HCT116 (cell line): ENCODE results near the gene NDUFC1. TPM values are rescaled to one million over a fixed set of nuclear protein-coding genes. Genes with fewer than 3 reads are reported as not detected.

Source experiments
- ATAC-seq: fragments of 200-7000 bp; cut with Tn5 transposase; 2 replicates; pipeline ENCODE4 v1.9.1; 2020; ENCODE audit warnings: mild to moderate bottlenecking, moderate library complexity
- BruUV-seq: library from RNA; stranded (reverse); fragments of 400-500 nt; replicated peaks from 2 replicates; lab custom pipeline; 2021; lab: Mats Ljungman, UMichigan
- CTCF ChIA-PET: fragments of 300-600 bp; sonication (Branson Sonifier 250); formaldehyde crosslinking; loops from one replicate; lab custom pipeline; 2021; ENCODE audit warnings: antibody characterized with exemption; lab: Charles Lee
- POLR2A ChIA-PET: fragments of 300-600, 350-600 bp; sonication (Branson Sonifier 250); formaldehyde crosslinking; loops from one replicate; lab custom pipeline; 2021; ENCODE audit warnings: antibody characterized with exemption; lab: Charles Lee
- RAD21 ChIA-PET, 2 experiments: fragments of 300-600 bp; sonication (Branson Sonifier 250); formaldehyde crosslinking; loops; one replicate each; lab custom pipeline; 2023; ENCODE audit warnings: low total read pairs in 2 of 2; ENCODE audit not compliant: uncharacterized antibody in 2 of 2, unreplicated experiment in 2 of 2, low non-redundant PET in 1 of 2; lab: Charles Lee
- DNase-seq: peaks from one replicate; pipeline ENCODE4 v3.0.0-alpha.2; 2010; ENCODE audit warnings: low read depth, low spot score
- H2AFZ ChIP-seq: fragments of 200-600 bp; shearing (Covaris generic), sonication (generic); 2 replicates; pipeline ENCODE4 v1.6.1; 2017; ENCODE audit warnings: low read depth, mixed run types, mixed read lengths, antibody characterized with exemption, low read length; ENCODE audit not compliant: poor library complexity, severe bottlenecking
- H3K27ac ChIP-seq: 2 replicates; pipeline ENCODE4 v1.5.1; 2012; ENCODE audit warnings: low read depth, low read length
- H3K27me3 ChIP-seq: fragments of 200-600 bp; sonication (generic); 2 replicates; pipeline ENCODE4 v1.6.1; 2016; ENCODE audit warnings: mixed run types, low read length, mixed read lengths; ENCODE audit not compliant: insufficient read depth
- H3K36me3 ChIP-seq, 2 experiments: fragments of 200-500 bp in 1 of 2; fragments of 200-600 bp in 1 of 2; sonication (Bioruptor generic) in 1 of 2; sonication (generic) in 1 of 2; 2 replicates each; pipeline versions ENCODE4 v1.5.1 to v1.6.1; 2014 to 2016; ENCODE audit warnings: low read length in 2 of 2, inconsistent platforms in 1 of 2, mixed read lengths in 1 of 2, mixed run types in 1 of 2; ENCODE audit not compliant: insufficient read depth in 2 of 2, control insufficient read depth in 1 of 2
- H3K4me1 ChIP-seq, 2 experiments: fragments of 200-600 bp in 1 of 2; sonication (generic) in 1 of 2; 2 replicates each; pipeline versions ENCODE4 v1.5.1 to v1.6.1; 2012 to 2017; ENCODE audit warnings: low read length in 2 of 2, inconsistent platforms in 1 of 2, mild to moderate bottlenecking in 1 of 2, mixed read lengths in 1 of 2, mixed run types in 1 of 2, moderate library complexity in 1 of 2; ENCODE audit not compliant: insufficient read depth in 2 of 2, control insufficient read depth in 1 of 2
- H3K4me2 ChIP-seq: fragments of 200-600 bp; sonication (generic); 2 replicates; pipeline ENCODE4 v1.6.1; 2017; ENCODE audit warnings: mixed run types, low read length, mixed read lengths
- H3K4me3 ChIP-seq, 2 experiments: fragments of 200-600 bp in 1 of 2; sonication (generic) in 1 of 2; replicated peaks in 1 of 2; 2 replicates each; pipeline ENCODE4 v1.5.1; 2011 to 2016; ENCODE audit warnings: low read length in 2 of 2, control low read depth in 1 of 2, low read depth in 1 of 2, mild to moderate bottlenecking in 1 of 2, mixed read lengths in 1 of 2, mixed run types in 1 of 2
- H3K79me2 ChIP-seq: fragments of 200-600 bp; sonication (generic); 2 replicates; pipeline ENCODE4 v1.6.1; 2017; ENCODE audit warnings: mild to moderate bottlenecking, mixed run types, low read length, moderate library complexity, mixed read lengths; ENCODE audit not compliant: insufficient read depth
- H3K9ac ChIP-seq: fragments of 200-600 bp; sonication (generic); 2 replicates; pipeline ENCODE4 v1.6.1; 2016; ENCODE audit warnings: low read length, mixed read lengths
- H3K9me2 ChIP-seq: fragments of 200-600 bp; sonication (generic), shearing (Covaris generic); 2 replicates; pipeline ENCODE4 v1.6.1; 2017; ENCODE audit warnings: mixed run types, mild to moderate bottlenecking, moderate library complexity; ENCODE audit not compliant: insufficient read depth
- H3K9me3 ChIP-seq, 2 experiments: fragments of 200-500 bp in 1 of 2; fragments of 200-600 bp in 1 of 2; sonication (Bioruptor generic) in 1 of 2; sonication (generic) in 1 of 2; 2 replicates each; pipeline ENCODE4 v1.6.1; 2014 to 2017; ENCODE audit warnings: low read length in 2 of 2, mixed read lengths in 2 of 2, inconsistent platforms in 1 of 2, low read depth in 1 of 2, mild to moderate bottlenecking in 1 of 2, mixed run types in 1 of 2, moderate library complexity in 1 of 2; ENCODE audit not compliant: control insufficient read depth in 1 of 2, insufficient read depth in 1 of 2
- H4K20me1 ChIP-seq: fragments of 200-600 bp; sonication (generic), shearing (Covaris generic); 2 replicates; pipeline ENCODE4 v1.6.1; 2017; ENCODE audit warnings: mixed run types, mild to moderate bottlenecking, moderate library complexity; ENCODE audit not compliant: insufficient read depth
- ZNF274 ChIP-seq: fragments of 200-500 bp; sonication (Bioruptor generic); IDR thresholded peaks from 2 replicates; pipeline ENCODE4 v1.6.1; 2014; ENCODE audit warnings: mild to moderate bottlenecking, low read depth, low read length, inconsistent platforms
- intact Hi-C: fragments of 100-400 bp; cut with micrococcal nuclease; formaldehyde crosslinking; loops from 2 replicates; pipeline ENCODE4 v1.10.0; 2022
- total RNA-seq: library from RNA; stranded (reverse); gene quantifications from one replicate; pipeline ENCODE4 v1.2.1, GENCODE V29; 2021; ENCODE audit not compliant: unreplicated experiment
- TF ChIP-seq, protein P1 (sequence below): IDR thresholded peaks from 2 replicates; pipeline ENCODE4 v1.6.1; 2012; ENCODE audit warnings: low read depth
- TF ChIP-seq, protein P2 (sequence below): IDR thresholded peaks from 2 replicates; pipeline ENCODE4 v1.6.1; 2012

NDUFC1 gene
- total RNA-seq, 1 experiment from 2014 or later, result 86.9 TPM

DNA sequence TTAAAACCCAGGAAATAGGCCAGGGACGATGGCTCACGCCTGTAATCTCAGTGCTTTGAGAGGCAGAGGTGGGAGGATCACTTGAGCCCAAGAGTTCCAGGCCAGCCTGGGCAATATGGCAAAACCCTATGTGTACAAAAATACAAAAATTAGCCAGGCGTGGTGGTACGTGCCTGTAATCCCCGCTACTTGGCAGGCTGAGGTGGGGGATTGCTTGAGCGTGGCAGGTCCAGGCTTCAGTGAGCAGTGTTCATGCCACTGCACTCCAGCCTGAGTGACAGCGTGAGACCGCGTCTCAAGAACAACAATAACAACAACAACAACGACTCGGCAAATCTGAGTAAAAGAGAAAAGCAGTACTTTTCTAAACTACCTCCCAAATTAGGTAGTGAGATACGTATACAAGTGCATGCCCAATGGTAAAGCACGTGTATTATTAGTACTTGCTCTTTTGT is 13.0 kb upstream of the NDUFC1 start:
- POLR2A ChIA-PET, result interaction anchor here (0.5 kb wide), 1 partner anchor 234 kb away, joined by 3 read pairs; no protein-coding TSS in a partner anchor
- Histone ChIP-seq H3K79me2 (peaks cover 100% of the 10 kb centered on the region), H3K27me3 (no peaks in the 10 kb centered on the region), H3K27ac (no peak overlapping the region), H3K9me3 (no peaks in the 10 kb centered on the region), H2AFZ (no peak overlapping the region), H3K4me1 (no peaks in the 10 kb centered on the region), H4K20me1 (peaks cover 65% of the 10 kb centered on the region; the same call in 1 of the 2 replicates), H3K9ac (no peak overlapping the region), H3K4me2 (no peak overlapping the region), H3K9me2 (no peaks in the 10 kb centered on the region), H3K4me3 (no peak overlapping the region), H3K36me3 (no peaks in the 10 kb centered on the region)
- RAD21 ChIA-PET, result no interaction called here
- DNase-seq, result no peak
- ATAC-seq, result no peak
- no TSS peak for BruUV-seq
- TF ChIP-seq, protein P1, sequence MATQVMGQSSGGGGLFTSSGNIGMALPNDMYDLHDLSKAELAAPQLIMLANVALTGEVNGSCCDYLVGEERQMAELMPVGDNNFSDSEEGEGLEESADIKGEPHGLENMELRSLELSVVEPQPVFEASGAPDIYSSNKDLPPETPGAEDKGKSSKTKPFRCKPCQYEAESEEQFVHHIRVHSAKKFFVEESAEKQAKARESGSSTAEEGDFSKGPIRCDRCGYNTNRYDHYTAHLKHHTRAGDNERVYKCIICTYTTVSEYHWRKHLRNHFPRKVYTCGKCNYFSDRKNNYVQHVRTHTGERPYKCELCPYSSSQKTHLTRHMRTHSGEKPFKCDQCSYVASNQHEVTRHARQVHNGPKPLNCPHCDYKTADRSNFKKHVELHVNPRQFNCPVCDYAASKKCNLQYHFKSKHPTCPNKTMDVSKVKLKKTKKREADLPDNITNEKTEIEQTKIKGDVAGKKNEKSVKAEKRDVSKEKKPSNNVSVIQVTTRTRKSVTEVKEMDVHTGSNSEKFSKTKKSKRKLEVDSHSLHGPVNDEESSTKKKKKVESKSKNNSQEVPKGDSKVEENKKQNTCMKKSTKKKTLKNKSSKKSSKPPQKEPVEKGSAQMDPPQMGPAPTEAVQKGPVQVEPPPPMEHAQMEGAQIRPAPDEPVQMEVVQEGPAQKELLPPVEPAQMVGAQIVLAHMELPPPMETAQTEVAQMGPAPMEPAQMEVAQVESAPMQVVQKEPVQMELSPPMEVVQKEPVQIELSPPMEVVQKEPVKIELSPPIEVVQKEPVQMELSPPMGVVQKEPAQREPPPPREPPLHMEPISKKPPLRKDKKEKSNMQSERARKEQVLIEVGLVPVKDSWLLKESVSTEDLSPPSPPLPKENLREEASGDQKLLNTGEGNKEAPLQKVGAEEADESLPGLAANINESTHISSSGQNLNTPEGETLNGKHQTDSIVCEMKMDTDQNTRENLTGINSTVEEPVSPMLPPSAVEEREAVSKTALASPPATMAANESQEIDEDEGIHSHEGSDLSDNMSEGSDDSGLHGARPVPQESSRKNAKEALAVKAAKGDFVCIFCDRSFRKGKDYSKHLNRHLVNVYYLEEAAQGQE, result no peak
- TF ChIP-seq ZNF274, result no peak
- TF ChIP-seq, protein P2, sequence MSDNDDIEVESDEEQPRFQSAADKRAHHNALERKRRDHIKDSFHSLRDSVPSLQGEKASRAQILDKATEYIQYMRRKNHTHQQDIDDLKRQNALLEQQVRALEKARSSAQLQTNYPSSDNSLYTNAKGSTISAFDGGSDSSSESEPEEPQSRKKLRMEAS, result no peak
- CTCF ChIA-PET, result no interaction called here
- intact Hi-C loops, result no loop called here
